HEK293 (cell line): Measurements from ENCODE around the gene CNTNAP1.
A peak's percentile ranks its signal among the peaks of the same experiment; 100 is the strongest.

Experiments used
- EGR2 ChIP-seq: fragments of 450-650 bp; formaldehyde crosslinking; IDR thresholded peaks from 2 replicates; pipeline ENCODE4 v1.5.1; 2016; ENCODE audit warnings: low read depth, missing biosample characterization, missing genetic modification characterization
- KLF7 ChIP-seq: fragments of 450-650 bp; formaldehyde crosslinking; IDR thresholded peaks from 2 replicates; pipeline ENCODE4 v1.5.1; 2016; ENCODE audit warnings: missing biosample characterization, missing genetic modification characterization, borderline replicate concordance
- SALL2 ChIP-seq: fragments of 450-650 bp; formaldehyde crosslinking; IDR thresholded peaks from 2 replicates; pipeline ENCODE4 v1.5.0; 2017; ENCODE audit warnings: missing biosample characterization, mild to moderate bottlenecking, missing genetic modification characterization, borderline replicate concordance
- ZNF146 ChIP-seq: fragments of 450-650 bp; formaldehyde crosslinking; IDR thresholded peaks from 2 replicates; pipeline ENCODE4 v1.5.1; 2016; ENCODE audit warnings: missing biosample characterization, missing genetic modification characterization
- ZNF155 ChIP-seq: fragments of 450-650 bp; formaldehyde crosslinking; IDR thresholded peaks from 2 replicates; pipeline ENCODE4 v1.5.1; 2016; ENCODE audit warnings: missing biosample characterization, missing genetic modification characterization
- ZNF16 ChIP-seq: fragments of 450-650 bp; formaldehyde crosslinking; IDR thresholded peaks from 2 replicates; pipeline ENCODE4 v1.5.1; 2016; ENCODE audit warnings: low read depth, missing biosample characterization, missing genetic modification characterization
- ZNF175 ChIP-seq: fragments of 450-650 bp; formaldehyde crosslinking; IDR thresholded peaks from 2 replicates; pipeline ENCODE4 v1.5.1; 2016; ENCODE audit warnings: missing biosample characterization, missing genetic modification characterization
- ZNF202 ChIP-seq: fragments of 450-650 bp; formaldehyde crosslinking; IDR thresholded peaks from 2 replicates; pipeline ENCODE4 v1.5.1; 2016; ENCODE audit warnings: missing biosample characterization, missing genetic modification characterization, borderline replicate concordance
- ZNF24 ChIP-seq: fragments of 450-650 bp; formaldehyde crosslinking; IDR thresholded peaks from 2 replicates; pipeline ENCODE4 v1.5.1; 2016; ENCODE audit warnings: missing biosample characterization, missing genetic modification characterization
- ZNF266 ChIP-seq: fragments of 450-650 bp; formaldehyde crosslinking; IDR thresholded peaks from 2 replicates; pipeline ENCODE4 v1.5.1; 2016; ENCODE audit warnings: missing biosample characterization, missing genetic modification characterization, low read depth
- ZNF391 ChIP-seq: fragments of 450-650 bp; formaldehyde crosslinking; IDR thresholded peaks from 2 replicates; pipeline ENCODE4 v1.5.1; 2016; ENCODE audit warnings: low read depth, missing biosample characterization, missing genetic modification characterization, borderline replicate concordance
- ZNF423 ChIP-seq: fragments of 450-650 bp; formaldehyde crosslinking; IDR thresholded peaks from 2 replicates; pipeline ENCODE4 v1.5.1; 2016; ENCODE audit warnings: missing biosample characterization, missing genetic modification characterization
- ZNF529 ChIP-seq: fragments of 450-650 bp; formaldehyde crosslinking; IDR thresholded peaks from 2 replicates; pipeline ENCODE4 v1.5.1; 2017; ENCODE audit warnings: missing genetic modification characterization, missing biosample characterization; ENCODE audit not compliant: insufficient replicate concordance
- ZNF623 ChIP-seq: fragments of 450-650 bp; formaldehyde crosslinking; IDR thresholded peaks from 2 replicates; pipeline ENCODE4 v1.5.1; 2016; ENCODE audit warnings: missing biosample characterization, missing genetic modification characterization
- ZNF629 ChIP-seq: fragments of 450-650 bp; formaldehyde crosslinking; IDR thresholded peaks from 2 replicates; pipeline ENCODE4 v1.5.1; 2017; ENCODE audit warnings: missing biosample characterization, missing genetic modification characterization
- ZNF664 ChIP-seq: fragments of 450-650 bp; formaldehyde crosslinking; IDR thresholded peaks from 2 replicates; pipeline ENCODE4 v1.5.1; 2016; ENCODE audit warnings: missing biosample characterization, missing genetic modification characterization
- ZNF830 ChIP-seq: fragments of 450-650 bp; IDR thresholded peaks from 2 replicates; pipeline ENCODE4 v1.5.0; 2018; ENCODE audit warnings: missing biosample characterization, missing genetic modification characterization, low read depth, mild to moderate bottlenecking, moderate library complexity
- ZXDB ChIP-seq: fragments of 450-650 bp; formaldehyde crosslinking; IDR thresholded peaks from 2 replicates; pipeline ENCODE4 v1.5.1; 2016; ENCODE audit warnings: missing biosample characterization, missing genetic modification characterization
- TF ChIP-seq, protein P1 (sequence below): fragments of 450-650 bp; formaldehyde crosslinking; IDR thresholded peaks from 2 replicates; pipeline ENCODE4 v1.5.1; 2016; ENCODE audit warnings: missing biosample characterization, missing genetic modification characterization
- TF ChIP-seq, protein P2 (sequence below): fragments of 450-650 bp; formaldehyde crosslinking; IDR thresholded peaks from 2 replicates; pipeline ENCODE4 v1.5.1; 2016; ENCODE audit warnings: missing biosample characterization, missing genetic modification characterization
- TF ChIP-seq, protein P3 (sequence below): fragments of 450-650 bp; formaldehyde crosslinking; conservative IDR thresholded peaks from 2 replicates; pipeline ENCODE4 v1.5.1; 2016; ENCODE audit warnings: low read depth, missing biosample characterization, missing genetic modification characterization
- TF ChIP-seq, protein P4 (sequence below): fragments of 450-650 bp; formaldehyde crosslinking; IDR thresholded peaks from 2 replicates; pipeline ENCODE4 v1.5.1; 2016; ENCODE audit warnings: missing biosample characterization, missing genetic modification characterization, borderline replicate concordance
- TF ChIP-seq, protein P5 (sequence below): fragments of 450-650 bp; formaldehyde crosslinking; IDR thresholded peaks from 2 replicates; pipeline ENCODE4 v1.5.1; 2016; ENCODE audit warnings: missing biosample characterization, missing genetic modification characterization
- TF ChIP-seq, protein P6 (sequence below): fragments of 450-650 bp; formaldehyde crosslinking; IDR thresholded peaks from 2 replicates; pipeline ENCODE4; 2016; ENCODE audit warnings: missing biosample characterization, missing genetic modification characterization

CNTNAP1 gene

DNA sequence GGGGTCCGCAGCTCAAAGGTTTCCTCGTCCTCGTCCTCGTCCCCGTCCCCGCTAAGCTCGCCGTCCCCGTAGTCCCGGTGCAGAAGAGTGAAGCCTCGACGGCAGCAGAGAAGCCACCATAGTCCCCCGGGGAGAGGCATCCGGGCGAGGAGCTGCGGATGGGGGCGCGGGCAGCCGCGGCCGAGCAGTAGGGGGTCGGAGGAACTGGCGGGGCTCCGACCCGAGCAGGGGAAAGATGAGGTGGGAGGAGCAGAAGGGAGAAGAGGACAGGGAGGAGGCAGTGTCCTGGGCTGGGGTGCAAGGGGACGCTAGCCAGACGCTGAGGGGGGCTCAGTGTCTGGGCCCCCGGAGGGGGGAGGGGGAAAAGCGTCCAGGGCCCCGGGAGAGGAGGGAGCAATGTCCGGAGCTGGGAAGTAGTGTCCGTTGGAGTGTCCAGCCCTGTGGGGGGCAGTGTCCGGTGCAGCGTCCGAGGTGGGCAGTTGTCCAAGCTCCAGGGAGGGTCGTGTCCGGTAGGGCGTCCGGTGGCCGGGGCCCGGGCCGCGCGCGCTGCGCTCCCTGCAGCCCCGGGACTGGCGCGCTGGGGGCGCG lies 5.8 kb upstream of the CNTNAP1 start, which contains the start of gene PLEKHH3 (continued):
- TF ChIP-seq, protein P1, sequence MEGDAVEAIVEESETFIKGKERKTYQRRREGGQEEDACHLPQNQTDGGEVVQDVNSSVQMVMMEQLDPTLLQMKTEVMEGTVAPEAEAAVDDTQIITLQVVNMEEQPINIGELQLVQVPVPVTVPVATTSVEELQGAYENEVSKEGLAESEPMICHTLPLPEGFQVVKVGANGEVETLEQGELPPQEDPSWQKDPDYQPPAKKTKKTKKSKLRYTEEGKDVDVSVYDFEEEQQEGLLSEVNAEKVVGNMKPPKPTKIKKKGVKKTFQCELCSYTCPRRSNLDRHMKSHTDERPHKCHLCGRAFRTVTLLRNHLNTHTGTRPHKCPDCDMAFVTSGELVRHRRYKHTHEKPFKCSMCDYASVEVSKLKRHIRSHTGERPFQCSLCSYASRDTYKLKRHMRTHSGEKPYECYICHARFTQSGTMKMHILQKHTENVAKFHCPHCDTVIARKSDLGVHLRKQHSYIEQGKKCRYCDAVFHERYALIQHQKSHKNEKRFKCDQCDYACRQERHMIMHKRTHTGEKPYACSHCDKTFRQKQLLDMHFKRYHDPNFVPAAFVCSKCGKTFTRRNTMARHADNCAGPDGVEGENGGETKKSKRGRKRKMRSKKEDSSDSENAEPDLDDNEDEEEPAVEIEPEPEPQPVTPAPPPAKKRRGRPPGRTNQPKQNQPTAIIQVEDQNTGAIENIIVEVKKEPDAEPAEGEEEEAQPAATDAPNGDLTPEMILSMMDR (tag by site-specific recombination) = peak; percentile 75
- TF ChIP-seq ZNF830 (tag by site-specific recombination) (no peak), ZNF664 (tag by site-specific recombination) (no peak), ZNF155 (tag by site-specific recombination) (no peak), EGR2 (tag by site-specific recombination) (0 out of 2 replicates have a peak, but pooled peaks have one; percentile 22), ZNF623 (tag by site-specific recombination) (no peak), ZNF266 (tag by site-specific recombination) (no peak), ZNF202 (tag by site-specific recombination) (no peak), SALL2 (tag by site-specific recombination) (no peak), ZNF16 (tag by site-specific recombination) (no peak), ZNF175 (tag by site-specific recombination) (no peak), ZNF529 (tag by site-specific recombination) (no peak), KLF7 (tag by site-specific recombination) (peak; percentile 9; the same call in 1 of the 2 replicates), ZNF24 (tag by site-specific recombination) (peak; percentile 68; the same call in 1 of the 2 replicates), ZNF629 (no peak), ZNF391 (tag by site-specific recombination) (peak; percentile 91; the same call in 1 of the 2 replicates), ZNF146 (tag by site-specific recombination) (peak; percentile 14; the same call in 1 of the 2 replicates), ZXDB (tag by site-specific recombination) (peak; percentile 36), ZNF423 (peak; percentile 90; the same call in 1 of the 2 replicates)
- TF ChIP-seq, protein P2, sequence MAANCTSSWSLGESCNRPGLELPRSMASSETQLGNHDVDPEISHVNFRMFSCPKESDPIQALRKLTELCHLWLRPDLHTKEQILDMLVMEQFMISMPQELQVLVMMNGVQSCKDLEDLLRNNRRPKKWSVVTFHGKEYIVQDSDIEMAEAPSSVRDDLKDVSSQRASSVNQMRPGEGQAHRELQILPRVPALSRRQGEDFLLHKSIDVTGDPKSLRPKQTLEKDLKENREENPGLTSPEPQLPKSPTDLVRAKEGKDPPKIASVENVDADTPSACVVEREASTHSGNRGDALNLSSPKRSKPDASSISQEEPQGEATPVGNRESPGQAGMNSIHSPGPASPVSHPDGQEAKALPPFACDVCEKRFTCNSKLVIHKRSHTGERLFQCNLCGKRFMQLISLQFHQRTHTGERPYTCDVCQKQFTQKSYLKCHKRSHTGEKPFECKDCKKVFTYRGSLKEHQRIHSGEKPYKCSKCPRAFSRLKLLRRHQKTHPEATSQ = 0 out of 2 replicates have a peak, but pooled peaks have one; percentile 60
- TF ChIP-seq, protein P3, sequence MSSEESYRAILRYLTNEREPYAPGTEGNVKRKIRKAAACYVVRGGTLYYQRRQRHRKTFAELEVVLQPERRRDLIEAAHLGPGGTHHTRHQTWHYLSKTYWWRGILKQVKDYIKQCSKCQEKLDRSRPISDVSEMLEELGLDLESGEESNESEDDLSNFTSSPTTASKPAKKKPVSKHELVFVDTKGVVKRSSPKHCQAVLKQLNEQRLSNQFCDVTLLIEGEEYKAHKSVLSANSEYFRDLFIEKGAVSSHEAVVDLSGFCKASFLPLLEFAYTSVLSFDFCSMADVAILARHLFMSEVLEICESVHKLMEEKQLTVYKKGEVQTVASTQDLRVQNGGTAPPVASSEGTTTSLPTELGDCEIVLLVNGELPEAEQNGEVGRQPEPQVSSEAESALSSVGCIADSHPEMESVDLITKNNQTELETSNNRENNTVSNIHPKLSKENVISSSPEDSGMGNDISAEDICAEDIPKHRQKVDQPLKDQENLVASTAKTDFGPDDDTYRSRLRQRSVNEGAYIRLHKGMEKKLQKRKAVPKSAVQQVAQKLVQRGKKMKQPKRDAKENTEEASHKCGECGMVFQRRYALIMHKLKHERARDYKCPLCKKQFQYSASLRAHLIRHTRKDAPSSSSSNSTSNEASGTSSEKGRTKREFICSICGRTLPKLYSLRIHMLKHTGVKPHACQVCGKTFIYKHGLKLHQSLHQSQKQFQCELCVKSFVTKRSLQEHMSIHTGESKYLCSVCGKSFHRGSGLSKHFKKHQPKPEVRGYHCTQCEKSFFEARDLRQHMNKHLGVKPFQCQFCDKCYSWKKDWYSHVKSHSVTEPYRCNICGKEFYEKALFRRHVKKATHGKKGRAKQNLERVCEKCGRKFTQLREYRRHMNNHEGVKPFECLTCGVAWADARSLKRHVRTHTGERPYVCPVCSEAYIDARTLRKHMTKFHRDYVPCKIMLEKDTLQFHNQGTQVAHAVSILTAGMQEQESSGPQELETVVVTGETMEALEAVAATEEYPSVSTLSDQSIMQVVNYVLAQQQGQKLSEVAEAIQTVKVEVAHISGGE (tag by site-specific recombination) = peak; percentile 42; the same call in 1 of the 2 replicates
- TF ChIP-seq, protein P4, sequence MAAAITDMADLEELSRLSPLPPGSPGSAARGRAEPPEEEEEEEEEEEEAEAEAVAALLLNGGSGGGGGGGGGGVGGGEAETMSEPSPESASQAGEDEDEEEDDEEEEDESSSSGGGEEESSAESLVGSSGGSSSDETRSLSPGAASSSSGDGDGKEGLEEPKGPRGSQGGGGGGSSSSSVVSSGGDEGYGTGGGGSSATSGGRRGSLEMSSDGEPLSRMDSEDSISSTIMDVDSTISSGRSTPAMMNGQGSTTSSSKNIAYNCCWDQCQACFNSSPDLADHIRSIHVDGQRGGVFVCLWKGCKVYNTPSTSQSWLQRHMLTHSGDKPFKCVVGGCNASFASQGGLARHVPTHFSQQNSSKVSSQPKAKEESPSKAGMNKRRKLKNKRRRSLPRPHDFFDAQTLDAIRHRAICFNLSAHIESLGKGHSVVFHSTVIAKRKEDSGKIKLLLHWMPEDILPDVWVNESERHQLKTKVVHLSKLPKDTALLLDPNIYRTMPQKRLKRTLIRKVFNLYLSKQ (tag by site-specific recombination) = 0 out of 2 replicates have a peak, but pooled peaks have one; percentile 33
- TF ChIP-seq, protein P5, sequence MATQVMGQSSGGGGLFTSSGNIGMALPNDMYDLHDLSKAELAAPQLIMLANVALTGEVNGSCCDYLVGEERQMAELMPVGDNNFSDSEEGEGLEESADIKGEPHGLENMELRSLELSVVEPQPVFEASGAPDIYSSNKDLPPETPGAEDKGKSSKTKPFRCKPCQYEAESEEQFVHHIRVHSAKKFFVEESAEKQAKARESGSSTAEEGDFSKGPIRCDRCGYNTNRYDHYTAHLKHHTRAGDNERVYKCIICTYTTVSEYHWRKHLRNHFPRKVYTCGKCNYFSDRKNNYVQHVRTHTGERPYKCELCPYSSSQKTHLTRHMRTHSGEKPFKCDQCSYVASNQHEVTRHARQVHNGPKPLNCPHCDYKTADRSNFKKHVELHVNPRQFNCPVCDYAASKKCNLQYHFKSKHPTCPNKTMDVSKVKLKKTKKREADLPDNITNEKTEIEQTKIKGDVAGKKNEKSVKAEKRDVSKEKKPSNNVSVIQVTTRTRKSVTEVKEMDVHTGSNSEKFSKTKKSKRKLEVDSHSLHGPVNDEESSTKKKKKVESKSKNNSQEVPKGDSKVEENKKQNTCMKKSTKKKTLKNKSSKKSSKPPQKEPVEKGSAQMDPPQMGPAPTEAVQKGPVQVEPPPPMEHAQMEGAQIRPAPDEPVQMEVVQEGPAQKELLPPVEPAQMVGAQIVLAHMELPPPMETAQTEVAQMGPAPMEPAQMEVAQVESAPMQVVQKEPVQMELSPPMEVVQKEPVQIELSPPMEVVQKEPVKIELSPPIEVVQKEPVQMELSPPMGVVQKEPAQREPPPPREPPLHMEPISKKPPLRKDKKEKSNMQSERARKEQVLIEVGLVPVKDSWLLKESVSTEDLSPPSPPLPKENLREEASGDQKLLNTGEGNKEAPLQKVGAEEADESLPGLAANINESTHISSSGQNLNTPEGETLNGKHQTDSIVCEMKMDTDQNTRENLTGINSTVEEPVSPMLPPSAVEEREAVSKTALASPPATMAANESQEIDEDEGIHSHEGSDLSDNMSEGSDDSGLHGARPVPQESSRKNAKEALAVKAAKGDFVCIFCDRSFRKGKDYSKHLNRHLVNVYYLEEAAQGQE (tag by site-specific recombination) = no peak
- TF ChIP-seq, protein P6, sequence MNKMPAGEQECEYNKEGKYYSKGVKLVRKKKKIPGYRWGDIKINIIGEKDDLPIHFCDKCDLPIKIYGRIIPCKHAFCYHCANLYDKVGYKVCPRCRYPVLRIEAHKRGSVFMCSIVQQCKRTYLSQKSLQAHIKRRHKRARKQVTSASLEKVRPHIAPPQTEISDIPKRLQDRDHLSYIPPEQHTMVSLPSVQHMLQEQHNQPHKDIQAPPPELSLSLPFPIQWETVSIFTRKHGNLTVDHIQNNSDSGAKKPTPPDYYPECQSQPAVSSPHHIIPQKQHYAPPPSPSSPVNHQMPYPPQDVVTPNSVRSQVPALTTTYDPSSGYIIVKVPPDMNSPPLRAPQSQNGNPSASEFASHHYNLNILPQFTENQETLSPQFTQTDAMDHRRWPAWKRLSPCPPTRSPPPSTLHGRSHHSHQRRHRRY = no peak; the same call in 1 of the 2 replicates
